Neural cell (in vitro differentiated cells): ENCODE data around the gene FAM78B. TPM values are rescaled to one million over a fixed set of nuclear protein-coding genes. Genes with fewer than 3 reads are reported as not detected.

ENCODE experiments used
- H2AFZ ChIP-seq: fragments of 200-600, 300-800 bp; sonication (generic), shearing (Covaris generic); 2 replicates; pipeline ENCODE4 v1.6.0; 2014; ENCODE audit warnings: low read depth, mild to moderate bottlenecking, antibody characterized with exemption, low read length, moderate library complexity
- H3F3A ChIP-seq: fragments of 200-600 bp; shearing (Covaris generic); 2 replicates; pipeline ENCODE4 v1.6.1; 2016; ENCODE audit warnings: mild to moderate bottlenecking, moderate library complexity, mixed read lengths, antibody characterized with exemption, low read length; ENCODE audit not compliant: insufficient read depth, poor library complexity, severe bottlenecking
- H3K27ac ChIP-seq: fragments of 200-600, 300-800 bp; sonication (generic), shearing (Covaris generic); 2 replicates; pipeline ENCODE4 v1.5.1; 2014; ENCODE audit warnings: mild to moderate bottlenecking, low read length, moderate library complexity
- H3K27me3 ChIP-seq: fragments of 300-800, 200-600 bp; sonication (generic), shearing (Covaris generic); 2 replicates; pipeline ENCODE4 v1.6.0; 2014; ENCODE audit warnings: mild to moderate bottlenecking, low read depth, low read length, moderate library complexity; ENCODE audit not compliant: insufficient read depth
- H3K36me3 ChIP-seq: fragments of 300-800, 200-600 bp; sonication (generic), shearing (Covaris generic); 2 replicates; pipeline ENCODE4 v1.5.1; 2014; ENCODE audit warnings: mild to moderate bottlenecking, antibody characterized with exemption, low read length, moderate library complexity; ENCODE audit not compliant: insufficient read depth
- H3K4me2 ChIP-seq: fragments of 300-800, 200-600 bp; sonication (generic), shearing (Covaris generic); 2 replicates; pipeline ENCODE4 v1.6.0; 2014; ENCODE audit warnings: mild to moderate bottlenecking, low read length
- H3K4me3 ChIP-seq: fragments of 300-800, 200-600 bp; sonication (generic), shearing (Covaris generic); 2 replicates; pipeline ENCODE4 v1.5.1; 2014; ENCODE audit warnings: mild to moderate bottlenecking, low read length, moderate library complexity
- H3K79me2 ChIP-seq: fragments of 200-600 bp; shearing (Covaris generic); replicated peaks from 2 replicates; pipeline ENCODE4 v1.6.0; 2014; ENCODE audit warnings: mild to moderate bottlenecking, low read length, moderate library complexity; ENCODE audit not compliant: insufficient read depth
- H3K9ac ChIP-seq: fragments of 300-800, 200-600 bp; sonication (generic), shearing (Covaris generic); 2 replicates; pipeline ENCODE4 v1.6.1; 2016; ENCODE audit warnings: mild to moderate bottlenecking, low read length, mixed read lengths
- H3K9me2 ChIP-seq: fragments of 200-600 bp; shearing (Covaris generic); 2 replicates; pipeline ENCODE4 v1.6.1; 2016; ENCODE audit warnings: mild to moderate bottlenecking, low read length, mixed read lengths; ENCODE audit not compliant: insufficient read depth
- H3K9me3 ChIP-seq: fragments of 200-600, 300-800 bp; sonication (generic), shearing (Covaris generic); 2 replicates; pipeline ENCODE4 v1.6.1; 2016; ENCODE audit warnings: mild to moderate bottlenecking, mixed run types, low read length, moderate library complexity, mixed read lengths
- H4K20me1 ChIP-seq: fragments of 200-600 bp; shearing (Covaris generic); 2 replicates; pipeline ENCODE4 v1.6.1; 2016; ENCODE audit warnings: mild to moderate bottlenecking, mixed run types; ENCODE audit not compliant: insufficient read depth
- CTCF ChIP-seq: fragments of 450-650 bp; IDR thresholded peaks from 2 replicates; pipeline ENCODE4 v1.5.1; 2014; ENCODE audit warnings: antibody characterized with exemption, mild to moderate bottlenecking, moderate library complexity; ENCODE audit not compliant: poor library complexity, severe bottlenecking
- EP300 ChIP-seq: fragments of 450-650 bp; conservative IDR thresholded peaks from 2 replicates; pipeline ENCODE4 v1.6.1; 2014; ENCODE audit warnings: antibody characterized with exemption, mild to moderate bottlenecking, moderate library complexity; ENCODE audit not compliant: poor library complexity, severe bottlenecking
- EZH2 ChIP-seq: fragments of 200-600, 300-800 bp; shearing (Covaris generic), sonication (generic); IDR thresholded peaks from 2 replicates; pipeline ENCODE4 v1.6.1; 2014; ENCODE audit warnings: antibody characterized with exemption, low read length, borderline replicate concordance, mild to moderate bottlenecking; ENCODE audit not compliant: insufficient read depth, poor library complexity, severe bottlenecking
- MXI1 ChIP-seq: fragments of 450-650 bp; conservative IDR thresholded peaks from 2 replicates; pipeline ENCODE4 v1.6.1; 2014; ENCODE audit warnings: antibody characterized with exemption, mild to moderate bottlenecking; ENCODE audit not compliant: poor library complexity, severe bottlenecking
- POLR2AphosphoS5 ChIP-seq: IDR thresholded peaks from 2 replicates; pipeline ENCODE4 v1.6.1; 2012
- RAD21 ChIP-seq: fragments of 450-650 bp; conservative IDR thresholded peaks from 2 replicates; pipeline ENCODE4 v1.6.1; 2014; ENCODE audit warnings: antibody characterized with exemption, mild to moderate bottlenecking, moderate library complexity
- REST ChIP-seq: IDR thresholded peaks from 2 replicates; pipeline ENCODE4 v1.6.1; 2012; ENCODE audit warnings: borderline replicate concordance
- SMC3 ChIP-seq: fragments of 450-650 bp; conservative IDR thresholded peaks from 2 replicates; pipeline ENCODE4 v1.6.1; 2014; ENCODE audit warnings: antibody characterized with exemption, mild to moderate bottlenecking, moderate library complexity; ENCODE audit not compliant: poor library complexity
- TAF1 ChIP-seq: IDR thresholded peaks from 2 replicates; pipeline ENCODE4 v1.6.1; 2012; ENCODE audit warnings: low read depth
- polyA plus RNA-seq: library from polyadenylated mRNA; depleted of rRNA; stranded (reverse); fragments of >200 nt; gene quantifications from 2 replicates; pipeline ENCODE4 v1.2.3, GENCODE V29; 2014

The FAM78B gene
- polyA plus RNA-seq, 1 donor from 2014 or later, result 2.4 TPM

GRCh38 chr1:166116026-166116425 lies 50.8 kb downstream of the FAM78B start:
- TF ChIP-seq MXI1 (no peak), POLR2AphosphoS5 (no peak)
- no peaks in the 10 kb centered on the region for H3F3A ChIP-seq

GRCh38 chr1:166114419-166114818 lies 52.4 kb downstream of the FAM78B start:
- H3K36me3 ChIP-seq, result no peaks in the 10 kb centered on the region
- TF ChIP-seq EP300, result no peak
- TF ChIP-seq REST, result no peak
- no peak for TF ChIP-seq MXI1
- no peak for TF ChIP-seq TAF1
- no peak for TF ChIP-seq EZH2
- TF ChIP-seq CTCF, result no peak
- TF ChIP-seq RAD21, result no peak
- no peak for TF ChIP-seq POLR2AphosphoS5
- TF ChIP-seq SMC3, result no peak
- no peak overlapping the region for H2AFZ ChIP-seq
- H3K9me2 ChIP-seq, result no peaks in the 10 kb centered on the region
- no peaks in the 10 kb centered on the region for H4K20me1 ChIP-seq
- H3K9me3 ChIP-seq, result no peaks in the 10 kb centered on the region
- no peaks in the 10 kb centered on the region for H3F3A ChIP-seq
- H3K4me2 ChIP-seq, result no peak overlapping the region
- no peak overlapping the region for H3K4me3 ChIP-seq
- no peak overlapping the region for H3K9ac ChIP-seq
- no peak overlapping the region for H3K27ac ChIP-seq
- no peaks in the 10 kb centered on the region for H3K79me2 ChIP-seq
- no peaks in the 10 kb centered on the region for H3K27me3 ChIP-seq

More at GRCh38 chr1:166116026-166116425, 50.8 kb downstream of the FAM78B start:
- Histone ChIP-seq H3K27ac (no peak overlapping the region), H2AFZ (no peak overlapping the region), H3K9me2 (no peaks in the 10 kb centered on the region), H3K4me2 (no peak overlapping the region), H4K20me1 (no peaks in the 10 kb centered on the region), H3K27me3 (no peaks in the 10 kb centered on the region), H3K9ac (no peak overlapping the region), H3K36me3 (no peaks in the 10 kb centered on the region), H3K4me3 (no peak overlapping the region), H3K9me3 (no peaks in the 10 kb centered on the region), H3K79me2 (no peaks in the 10 kb centered on the region)

- no peak for TF ChIP-seq POLR2AphosphoS5
- no peak for TF ChIP-seq SMC3
- TF ChIP-seq CTCF, result no peak
- TF ChIP-seq RAD21, result no peak
- no peak for TF ChIP-seq TAF1
- TF ChIP-seq MXI1, result no peak
- no peak for TF ChIP-seq EZH2
- H3K9me3 ChIP-seq, result no peaks in the 10 kb centered on the region
- H3K79me2 ChIP-seq, result no peaks in the 10 kb centered on the region
- no peaks in the 10 kb centered on the region for H3K27me3 ChIP-seq
- H3K36me3 ChIP-seq, result no peaks in the 10 kb centered on the region
- H3K9ac ChIP-seq, result no peak overlapping the region
- H4K20me1 ChIP-seq, result no peaks in the 10 kb centered on the region
- H2AFZ ChIP-seq, result no peak overlapping the region
- H3K27ac ChIP-seq, result no peak overlapping the region
- no peak overlapping the region for H3K4me2 ChIP-seq
- H3K9me2 ChIP-seq, result no peaks in the 10 kb centered on the region
- H3F3A ChIP-seq, result no peaks in the 10 kb centered on the region
- H3K4me3 ChIP-seq, result no peak overlapping the region
These were observed 53.2 kb downstream of the FAM78B start for GRCh38 chr1:166113630-166114029.
